CD14-positive monocyte (primary cell): ENCODE measurements around the gene ELMOD1. TPM values are rescaled to one million over a fixed set of nuclear protein-coding genes. Genes with fewer than 3 reads are reported as not detected.

ENCODE experiments used
- DNase-seq, 3 donors: peaks; one replicate each; pipeline ENCODE4 v3.0.0-alpha.2; 2011 to 2022
- H2AFZ ChIP-seq: 2 replicates; pipeline ENCODE4 v1.6.0; 2012; ENCODE audit warnings: mild to moderate bottlenecking, low read depth, low read length, inconsistent platforms; ENCODE audit not compliant: insufficient read depth, poor library complexity, severe bottlenecking
- H3K27ac ChIP-seq, 2 donors: 1 replicate in 1 of 2; 2 replicates in 1 of 2; pipeline ENCODE4 v1.5.1; 2012 to 2013; ENCODE audit warnings: low read length in 2 of 2, control low read depth in 1 of 2, inconsistent platforms in 1 of 2, low read depth in 1 of 2, mild to moderate bottlenecking in 1 of 2
- H3K27me3 ChIP-seq, 2 donors: one replicate each; pipeline versions ENCODE4 v1.6.0 to v1.6.1; 2011 to 2013; ENCODE audit warnings: low read length in 2 of 2; ENCODE audit not compliant: control insufficient read depth in 2 of 2, insufficient read depth in 2 of 2
- H3K36me3 ChIP-seq, 2 donors: replicated peaks in 1 of 2; 1 replicate in 1 of 2; 2 replicates in 1 of 2; pipeline versions ENCODE4 v1.5.1 to v1.6.1; 2012 to 2013; ENCODE audit warnings: low read length in 2 of 2, control low read depth in 1 of 2, inconsistent platforms in 1 of 2, mild to moderate bottlenecking in 1 of 2; ENCODE audit not compliant: insufficient read depth in 2 of 2, control insufficient read depth in 1 of 2
- H3K4me1 ChIP-seq, 2 donors: 1 replicate in 1 of 2; 2 replicates in 1 of 2; pipeline versions ENCODE4 v1.5.1 to v1.6.1; 2012 to 2013; ENCODE audit warnings: low read length in 2 of 2, control low read depth in 1 of 2, inconsistent platforms in 1 of 2, mild to moderate bottlenecking in 1 of 2, moderate library complexity in 1 of 2; ENCODE audit not compliant: insufficient read depth in 2 of 2, control insufficient read depth in 1 of 2
- H3K4me2 ChIP-seq: replicated peaks from 2 replicates; pipeline ENCODE3; 2012; ENCODE audit warnings: low read length, moderate library complexity, mild to moderate bottlenecking; ENCODE audit not compliant: poor library complexity, severe bottlenecking; ENCODE audit errors: extremely low read depth
- H3K4me3 ChIP-seq, 3 experiments: fragments of 200-600 bp in 1 of 3; sonication (generic) in 1 of 3; replicated peaks in 1 of 3; 1 replicate in 2 of 3; 2 replicates in 1 of 3; pipeline ENCODE4 v1.5.1; 2011 to 2013; ENCODE audit warnings: low read length in 3 of 3, mild to moderate bottlenecking in 3 of 3, control low read depth in 2 of 3, low read depth in 2 of 3, inconsistent platforms in 1 of 3, moderate library complexity in 1 of 3
- H3K79me2 ChIP-seq: 2 replicates; pipeline ENCODE4 v1.6.0; 2012; ENCODE audit warnings: mild to moderate bottlenecking, control low read depth, inconsistent platforms, low read length, moderate library complexity; ENCODE audit not compliant: insufficient read depth
- H3K9ac ChIP-seq: 2 replicates; pipeline ENCODE4 v1.6.0; 2017; ENCODE audit warnings: low read length, mild to moderate bottlenecking; ENCODE audit not compliant: insufficient read depth, poor library complexity, severe bottlenecking
- H3K9me3 ChIP-seq, 2 donors: replicated peaks in 1 of 2; 1 replicate in 1 of 2; 2 replicates in 1 of 2; pipeline versions ENCODE4 v1.5.1 to v1.6.1; 2012 to 2013; ENCODE audit warnings: low read length in 2 of 2, control low read depth in 1 of 2; ENCODE audit not compliant: control insufficient read depth in 1 of 2, insufficient read depth in 1 of 2
- H4K20me1 ChIP-seq: 2 replicates; pipeline ENCODE4 v1.6.0; 2012; ENCODE audit warnings: mild to moderate bottlenecking, low read length, control low read depth, moderate library complexity; ENCODE audit not compliant: insufficient read depth
- H3K27ac Mint-ChIP-seq, 7 donors: one replicate each; pipeline ENCODE4 v1.8.0; 2020; ENCODE audit warnings: mild to moderate bottlenecking in 7 of 7, mixed read lengths in 7 of 7, moderate library complexity in 6 of 7, inconsistent platforms in 2 of 7
- H3K27me3 Mint-ChIP-seq, 3 donors: one replicate each; pipeline ENCODE4 v1.8.0; 2021 to 2022; ENCODE audit warnings: low read depth in 3 of 3, mild to moderate bottlenecking in 3 of 3, mixed read lengths in 3 of 3, moderate library complexity in 3 of 3, inconsistent platforms in 1 of 3
- H3K36me3 Mint-ChIP-seq, 2 donors: one replicate each; pipeline ENCODE4 v1.8.0; 2020; ENCODE audit warnings: mixed read lengths in 2 of 2, inconsistent platforms in 1 of 2, mild to moderate bottlenecking in 1 of 2
- H3K4me1 Mint-ChIP-seq: one replicate; pipeline ENCODE4 v1.8.0; 2020; ENCODE audit warnings: mild to moderate bottlenecking, mixed read lengths
- H3K4me3 Mint-ChIP-seq, 2 donors: one replicate each; pipeline ENCODE4 v1.8.0; 2020; ENCODE audit warnings: mild to moderate bottlenecking in 2 of 2, mixed read lengths in 2 of 2, moderate library complexity in 1 of 2
- H3K9me3 Mint-ChIP-seq, 7 donors: one replicate each; pipeline ENCODE4 v1.8.0; 2020 to 2022; ENCODE audit warnings: mixed read lengths in 7 of 7, mild to moderate bottlenecking in 6 of 7, moderate library complexity in 6 of 7, inconsistent platforms in 2 of 7
- CTCF ChIP-seq: fragments of 200-600 bp; IDR thresholded peaks from one replicate; pipeline ENCODE4 v1.8.0; 2022; ENCODE audit warnings: antibody characterized with exemption, mild to moderate bottlenecking
- WGBS: methylation state at CpG from one replicate; pipeline ENCODE4 v1.1.5; 2013; ENCODE audit warnings: missing lambda C conversion rate; ENCODE audit not compliant: insufficient coverage; 5-methylcytosine and 5-hydroxymethylcytosine counted together
- intact Hi-C, 2 donors: fragments of 100-400 bp; cut with micrococcal nuclease; formaldehyde crosslinking; loops; one replicate each; pipeline versions ENCODE4 v1.15.0 to v1.15.1; 2023
- polyA plus RNA-seq, 3 donors: library from polyadenylated mRNA; depleted of rRNA in 1 of 3; unstranded in 2 of 3; stranded (reverse) in 1 of 3; fragments of 300-500 nt in 2 of 3; fragments of >200 nt in 1 of 3; fragmentation: Illumina TruSeq in 2 of 3; gene quantifications; 1 replicate in 2 of 3; 2 replicates in 1 of 3; pipeline ENCODE4 v1.2.3, GENCODE V29; 2012 to 2021

ELMOD1 gene
- polyA plus RNA-seq, 3 donors: not detected

- Mint-ChIP-seq H3K4me3 (no peak overlapping the region), H3K36me3 (no peaks in the 10 kb centered on the region), H3K9me3 (no peaks in the 10 kb centered on the region), H3K27ac (no peak overlapping the region), H3K4me1 (no peaks in the 10 kb centered on the region), H3K27me3 (peaks cover 0 to 10% (median 4%) of the 10 kb centered on the region in 3 donors)
- WGBS: no CpG with 5 or more reads among the region's 1 CpG
- Histone ChIP-seq H4K20me1 (no peaks in the 10 kb centered on the region), H3K9ac (no peak overlapping the region), H3K4me1 (no peaks in the 10 kb centered on the region), H3K9me3 (no peaks in the 10 kb centered on the region), H3K36me3 (no peaks in the 10 kb centered on the region), H3K4me2 (no peak overlapping the region), H3K79me2 (no peaks in the 10 kb centered on the region), H3K27me3 (no peaks in the 10 kb centered on the region), H3K4me3 (no peak overlapping the region), H3K27ac (no peak overlapping the region), H2AFZ (no peak overlapping the region)
- TF ChIP-seq CTCF: no peak
- intact Hi-C loops: no loop called here
- DNase-seq: no peak
Measured at GRCh38 chr11:107661656-107662055, 70.7 kb downstream of the ELMOD1 start.

- Histone ChIP-seq H3K27ac (no peak overlapping the region), H4K20me1 (no peaks in the 10 kb centered on the region), H3K4me1 (no peaks in the 10 kb centered on the region), H3K79me2 (no peaks in the 10 kb centered on the region), H3K4me2 (no peak overlapping the region), H3K9ac (no peak overlapping the region), H2AFZ (no peak overlapping the region), H3K4me3 (no peak overlapping the region), H3K9me3 (no peaks in the 10 kb centered on the region), H3K36me3 (no peaks in the 10 kb centered on the region), H3K27me3 (peaks cover 0 to 3% of the 10 kb centered on the region in 2 donors)
- 91% methylated on average over 8 of the region's 10 CpGs for WGBS
- Mint-ChIP-seq H3K27ac (no peak overlapping the region), H3K4me3 (no peak overlapping the region), H3K4me1 (no peaks in the 10 kb centered on the region), H3K36me3 (no peaks in the 10 kb centered on the region), H3K27me3 (peaks cover 2 to 9% (median 6%) of the 10 kb centered on the region in 3 donors), H3K9me3 (no peaks in the 10 kb centered on the region)
- intact Hi-C loops: no loop called here
- DNase-seq: no peak
- TF ChIP-seq CTCF: no peak
Measured at GRCh38 chr11:107665018-107665417, 74.1 kb downstream of the ELMOD1 start.
